BLaER1 (cell line): ENCODE data around the gene ANKS1B.

Experiments
- H3K27ac ChIP-seq: shearing (Covaris generic); formaldehyde crosslinking; 2 replicates; pipeline ENCODE4 v1.8.1; 2022
- H3K27me3 ChIP-seq: shearing (Covaris generic); formaldehyde crosslinking; 2 replicates; pipeline ENCODE4 v1.8.1; 2022
- H3K36me3 ChIP-seq: shearing (Covaris generic); formaldehyde crosslinking; 2 replicates; pipeline ENCODE4 v1.8.1; 2022
- H3K4me1 ChIP-seq: shearing (Covaris generic); formaldehyde crosslinking; 2 replicates; pipeline ENCODE4 v1.8.1; 2022
- H3K4me2 ChIP-seq: shearing (Covaris generic); formaldehyde crosslinking; 2 replicates; pipeline ENCODE4 v1.8.1; 2022
- H3K4me3 ChIP-seq: shearing (Covaris generic); formaldehyde crosslinking; 2 replicates; pipeline ENCODE4 v1.8.1; 2022
- H3K9ac ChIP-seq: shearing (Covaris generic); formaldehyde crosslinking; 2 replicates; pipeline ENCODE4 v1.8.1; 2022
- H3K9me3 ChIP-seq: shearing (Covaris generic); formaldehyde crosslinking; 2 replicates; pipeline ENCODE4 v1.8.1; 2022
- H4K20me1 ChIP-seq: shearing (Covaris generic); formaldehyde crosslinking; 2 replicates; pipeline ENCODE4 v1.8.1; 2022
- Cebpa-rat ChIP-seq: shearing (Covaris generic); IDR thresholded peaks from 2 replicates; pipeline ENCODE4 v1.8.1; 2022

Gene ANKS1B

GRCh38 chr12:99455350-99456035, 529.2 kb downstream of the ANKS1B start:
- Histone ChIP-seq H3K27ac (peak overlapping the region; percentile 87), H3K9ac (peak overlapping the region; percentile 62), H3K4me2 (peak overlapping the region; percentile 92), H3K36me3 (peaks cover 22% of the 10 kb centered on the region; the same call in 1 of the 2 replicates), H3K9me3 (peaks cover 38% of the 10 kb centered on the region), H3K4me1 (peaks cover 56% of the 10 kb centered on the region), H3K27me3 (no peaks in the 10 kb centered on the region), H3K4me3 (peak overlapping the region; percentile 16), H4K20me1 (no peaks in the 10 kb centered on the region; the same call in 1 of the 2 replicates)
- no peak for TF ChIP-seq Cebpa-rat

- Histone ChIP-seq H4K20me1 (no peaks in the 10 kb centered on the region; the same call in 1 of the 2 replicates), H3K36me3 (peaks cover 20% of the 10 kb centered on the region), H3K4me1 (peaks cover 56% of the 10 kb centered on the region), H3K9me3 (peaks cover 30% of the 10 kb centered on the region), H3K27ac (peak overlapping the region; percentile 87), H3K27me3 (no peaks in the 10 kb centered on the region), H3K9ac (peak overlapping the region; percentile 38; the same call in 1 of the 2 replicates), H3K4me2 (peak overlapping the region; percentile 92), H3K4me3 (peak overlapping the region; percentile 16)
- TF ChIP-seq Cebpa-rat, result no peak
Observed at GRCh38 chr12:99454539-99455172, 530.1 kb downstream of the ANKS1B start.

- H4K20me1 ChIP-seq, result no peaks in the 10 kb centered on the region; the same call in 1 of the 2 replicates
- peak overlapping the region; percentile 34; the same call in 1 of the 2 replicates for H3K4me3 ChIP-seq
- peaks cover 23% of the 10 kb centered on the region for H3K9me3 ChIP-seq
- TF ChIP-seq Cebpa-rat, result no peak
- peak overlapping the region; percentile 74 for H3K9ac ChIP-seq
- peaks cover 56% of the 10 kb centered on the region for H3K4me1 ChIP-seq
- peak overlapping the region; percentile 87 for H3K27ac ChIP-seq
- H3K27me3 ChIP-seq, result no peaks in the 10 kb centered on the region
- peaks cover 16% of the 10 kb centered on the region for H3K36me3 ChIP-seq
- H3K4me2 ChIP-seq, result peak overlapping the region; percentile 92
Observed at GRCh38 chr12:99453836-99454538, 530.7 kb downstream of the ANKS1B start.

GRCh38 chr12:99450036-99450630, 534.6 kb downstream of the ANKS1B start:
- peaks cover 33% of the 10 kb centered on the region for H3K4me1 ChIP-seq
- H3K9ac ChIP-seq, result no peak overlapping the region
- peaks cover 14% of the 10 kb centered on the region for H3K9me3 ChIP-seq
- no peaks in the 10 kb centered on the region for H4K20me1 ChIP-seq
- TF ChIP-seq Cebpa-rat, result no peak
- H3K27ac ChIP-seq, result no peak overlapping the region
- H3K4me2 ChIP-seq, result no peak overlapping the region
- H3K4me3 ChIP-seq, result no peak overlapping the region
- peaks cover 31% of the 10 kb centered on the region for H3K36me3 ChIP-seq
- H3K27me3 ChIP-seq, result no peaks in the 10 kb centered on the region

GRCh38 chr12:99444859-99445316, 539.8 kb downstream of the ANKS1B start:
- Histone ChIP-seq H3K4me2 (no peak overlapping the region), H4K20me1 (no peaks in the 10 kb centered on the region), H3K4me1 (no peaks in the 10 kb centered on the region), H3K9ac (no peak overlapping the region), H3K9me3 (peaks cover 14% of the 10 kb centered on the region), H3K27ac (no peak overlapping the region), H3K4me3 (no peak overlapping the region), H3K36me3 (peaks cover 53% of the 10 kb centered on the region), H3K27me3 (no peaks in the 10 kb centered on the region)
- no peak for TF ChIP-seq Cebpa-rat

- H3K36me3 ChIP-seq, result peaks cover 52% of the 10 kb centered on the region
- no peak for TF ChIP-seq Cebpa-rat
- H3K9me3 ChIP-seq, result peaks cover 11% of the 10 kb centered on the region; the same call in 1 of the 2 replicates
- no peak overlapping the region for H3K4me3 ChIP-seq
- H3K27me3 ChIP-seq, result no peaks in the 10 kb centered on the region
- H3K4me2 ChIP-seq, result no peak overlapping the region
- H3K4me1 ChIP-seq, result no peaks in the 10 kb centered on the region
- H3K27ac ChIP-seq, result no peak overlapping the region
- H4K20me1 ChIP-seq, result no peaks in the 10 kb centered on the region
- no peak overlapping the region for H3K9ac ChIP-seq
Observed at GRCh38 chr12:99442758-99443157, 542.0 kb downstream of the ANKS1B start.

- no peaks in the 10 kb centered on the region for H3K27me3 ChIP-seq
- H3K9me3 ChIP-seq, result 0 out of 2 replicates have a peak, but pooled peaks cover 3% of the 10 kb centered on the region
- no peak for TF ChIP-seq Cebpa-rat
- H3K27ac ChIP-seq, result no peak overlapping the region
- no peaks in the 10 kb centered on the region for H4K20me1 ChIP-seq
- H3K4me2 ChIP-seq, result no peak overlapping the region
- H3K36me3 ChIP-seq, result peaks cover 42% of the 10 kb centered on the region
- H3K9ac ChIP-seq, result no peak overlapping the region
- H3K4me3 ChIP-seq, result no peak overlapping the region
- no peaks in the 10 kb centered on the region for H3K4me1 ChIP-seq
Observed at GRCh38 chr12:99439399-99439798, 545.3 kb downstream of the ANKS1B start.

- Histone ChIP-seq H3K9ac (no peak overlapping the region), H3K27me3 (no peaks in the 10 kb centered on the region), H3K4me2 (no peak overlapping the region), H3K4me1 (no peaks in the 10 kb centered on the region), H3K36me3 (peaks cover 41% of the 10 kb centered on the region), H3K9me3 (0 out of 2 replicates have a peak, but pooled peaks cover 3% of the 10 kb centered on the region), H3K27ac (no peak overlapping the region), H4K20me1 (no peaks in the 10 kb centered on the region), H3K4me3 (no peak overlapping the region)
- TF ChIP-seq Cebpa-rat, result no peak
Observed at GRCh38 chr12:99436584-99436983, 548.2 kb downstream of the ANKS1B start.

GRCh38 chr12:99435095-99435791, 549.5 kb downstream of the ANKS1B start:
- Histone ChIP-seq H4K20me1 (no peaks in the 10 kb centered on the region), H3K4me3 (no peak overlapping the region), H3K4me2 (no peak overlapping the region), H3K27ac (no peak overlapping the region), H3K9ac (no peak overlapping the region), H3K4me1 (no peaks in the 10 kb centered on the region), H3K27me3 (no peaks in the 10 kb centered on the region), H3K36me3 (peaks cover 40% of the 10 kb centered on the region), H3K9me3 (0 out of 2 replicates have a peak, but pooled peaks cover 3% of the 10 kb centered on the region)
- no peak for TF ChIP-seq Cebpa-rat
